SK-N-MC (cell line): ENCODE measurements around the gene NOS3.

ENCODE experiments used
- EZH2 ChIP-seq: fragments of 200-600 bp; sonication (generic); IDR thresholded peaks from one replicate; pipeline ENCODE4 v1.6.1; 2017; ENCODE audit warnings: antibody characterized with exemption
- POLR2AphosphoS5 ChIP-seq: IDR thresholded peaks from 2 replicates; pipeline ENCODE4 v1.6.1; 2012; ENCODE audit warnings: mild to moderate bottlenecking, low read depth, low read length, borderline replicate concordance

DNA sequence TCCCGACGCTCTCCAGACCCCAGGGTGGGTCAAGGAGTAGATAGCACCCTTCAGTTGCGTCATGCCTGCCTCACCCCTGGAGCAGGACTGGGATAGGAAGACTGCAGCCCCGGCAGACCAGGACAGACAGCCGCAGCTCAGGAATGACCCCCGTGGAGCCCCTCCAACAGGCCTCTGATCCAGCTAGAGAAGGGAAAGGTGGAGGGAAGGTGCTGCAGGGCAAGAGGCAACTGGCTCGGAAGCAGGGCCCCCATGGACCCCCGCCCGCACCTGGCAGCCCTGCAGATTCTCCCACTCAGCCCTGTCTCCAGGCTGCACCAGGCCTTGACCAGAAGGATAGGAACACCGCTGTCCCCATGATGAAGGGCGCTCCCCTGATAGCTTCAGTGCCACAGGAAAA is 20.4 kb upstream of the NOS3 start:
- no peak for TF ChIP-seq EZH2
- TF ChIP-seq POLR2AphosphoS5: no peak
